ENCODE measurements around the gene LYRM4. TPM values are rescaled to one million over a fixed set of nuclear protein-coding genes. Genes with fewer than 3 reads are reported as not detected.
"Not testable (repeated sequence)": the region's sequence is repeated elsewhere in the genome, so short reads cannot be mapped to it uniquely, and the experiment has no call there.

Gene LYRM4
- total RNA-seq, 1 donor from 2014 or later = 20.4 TPM

DNA sequence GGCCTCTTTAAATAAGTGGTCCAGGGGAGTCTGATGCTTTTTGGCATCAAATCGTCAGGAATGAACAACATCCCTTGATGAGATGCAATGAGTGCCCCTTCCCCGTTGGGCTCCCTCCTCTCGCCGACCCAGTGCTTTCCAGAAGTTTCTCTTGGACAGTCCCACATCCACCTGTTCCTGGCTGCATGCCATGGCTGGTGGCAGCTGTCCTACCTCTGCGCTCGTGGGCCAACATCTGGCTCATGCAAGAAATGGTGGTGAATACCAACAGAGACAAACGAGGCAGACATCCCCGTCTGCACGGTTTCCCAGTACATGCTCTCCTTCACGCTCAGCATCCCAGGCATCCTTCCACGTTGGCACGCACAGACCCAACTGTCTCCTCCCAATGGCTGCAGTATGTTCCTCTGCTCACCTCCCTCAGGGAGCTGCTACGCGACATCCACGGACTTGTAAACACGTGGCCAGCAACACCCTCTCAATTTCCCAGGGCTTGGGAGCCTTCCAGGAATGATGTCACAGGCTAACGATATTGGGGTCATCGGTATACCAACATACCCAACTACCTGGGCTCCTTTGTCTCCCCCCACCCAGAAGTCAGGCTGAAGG is 138.1 kb downstream of the LYRM4 start:
- DNase-seq (ENCODE audit: low read depth, low spot score) = no peak

- DNase-seq (ENCODE audit: low read depth, low spot score) = no peak
Measured at GRCh38 chr6:5121956-5122355, 138.8 kb downstream of the LYRM4 start.

DNA sequence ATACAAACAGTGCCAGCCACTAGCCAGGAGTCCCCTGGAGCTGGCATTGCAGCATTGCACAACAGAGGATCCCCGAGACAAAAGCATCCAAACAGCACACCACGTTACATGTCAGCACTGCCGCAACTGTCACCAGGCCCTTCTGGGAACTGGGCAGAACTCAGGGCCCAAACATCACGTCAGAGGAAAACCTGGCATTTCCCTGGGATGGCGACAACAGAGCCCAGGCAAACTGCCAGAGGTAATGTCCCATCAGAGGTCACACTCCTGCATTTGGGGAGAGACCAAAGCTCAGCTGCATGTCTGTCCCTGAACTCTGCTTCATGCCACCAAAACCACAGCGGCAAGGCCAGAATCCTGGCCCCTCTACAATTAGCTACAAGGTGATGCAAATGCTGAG is 139.3 kb downstream of the LYRM4 start:
- DNase-seq (ENCODE audit: low read depth, low spot score) = no peak

- not testable (repeated sequence) for DNase-seq (ENCODE audit: low read depth, low spot score)
Measured at GRCh38 chr6:5120543-5120942, 140.2 kb downstream of the LYRM4 start.

GRCh38 chr6:5120011-5120410 is 140.7 kb downstream of the LYRM4 start:
- no peak for DNase-seq (ENCODE audit: low read depth, low spot score)

DNA sequence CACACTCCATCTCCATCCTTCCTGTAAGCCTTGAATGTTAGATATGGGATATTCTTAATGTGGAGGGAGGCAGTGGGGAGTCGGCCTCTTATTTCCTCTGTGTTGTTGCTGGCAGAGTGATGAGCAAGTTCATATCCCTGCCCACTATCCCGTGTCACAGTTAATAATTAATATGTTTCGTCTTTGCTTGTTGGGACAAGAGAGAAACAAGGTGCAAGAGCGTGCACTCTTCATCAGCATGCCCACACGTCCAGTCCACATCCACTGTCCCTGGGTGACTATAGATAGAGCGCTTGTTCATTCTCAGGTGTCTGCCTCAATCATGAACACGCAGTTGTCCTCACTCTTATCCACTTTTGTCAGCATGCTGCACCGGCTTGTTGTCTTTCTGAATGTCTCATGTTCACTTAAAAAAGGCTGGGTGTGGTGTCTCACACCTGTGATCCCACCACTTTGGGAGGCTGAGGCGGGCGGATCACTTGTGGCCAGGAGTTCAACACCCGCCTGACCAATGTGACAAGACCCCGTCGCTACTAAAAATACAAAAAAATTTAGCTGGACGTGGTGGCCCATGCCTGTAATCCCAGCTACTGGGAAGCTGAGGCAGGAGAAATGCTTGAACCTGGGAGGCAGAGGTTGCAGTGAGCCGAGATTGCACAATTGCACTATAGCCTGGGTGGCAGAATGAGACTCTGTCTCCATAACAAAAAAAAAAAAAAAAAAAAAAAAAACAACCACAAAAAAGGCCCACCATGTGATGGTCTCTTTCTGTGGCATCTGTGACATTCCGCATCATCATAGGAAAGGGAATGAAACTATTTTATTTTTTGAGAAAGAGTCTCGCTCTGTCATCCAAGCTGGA is 141.4 kb downstream of the LYRM4 start:
- DNase-seq (ENCODE audit: low read depth, low spot score) = no peak

DNA sequence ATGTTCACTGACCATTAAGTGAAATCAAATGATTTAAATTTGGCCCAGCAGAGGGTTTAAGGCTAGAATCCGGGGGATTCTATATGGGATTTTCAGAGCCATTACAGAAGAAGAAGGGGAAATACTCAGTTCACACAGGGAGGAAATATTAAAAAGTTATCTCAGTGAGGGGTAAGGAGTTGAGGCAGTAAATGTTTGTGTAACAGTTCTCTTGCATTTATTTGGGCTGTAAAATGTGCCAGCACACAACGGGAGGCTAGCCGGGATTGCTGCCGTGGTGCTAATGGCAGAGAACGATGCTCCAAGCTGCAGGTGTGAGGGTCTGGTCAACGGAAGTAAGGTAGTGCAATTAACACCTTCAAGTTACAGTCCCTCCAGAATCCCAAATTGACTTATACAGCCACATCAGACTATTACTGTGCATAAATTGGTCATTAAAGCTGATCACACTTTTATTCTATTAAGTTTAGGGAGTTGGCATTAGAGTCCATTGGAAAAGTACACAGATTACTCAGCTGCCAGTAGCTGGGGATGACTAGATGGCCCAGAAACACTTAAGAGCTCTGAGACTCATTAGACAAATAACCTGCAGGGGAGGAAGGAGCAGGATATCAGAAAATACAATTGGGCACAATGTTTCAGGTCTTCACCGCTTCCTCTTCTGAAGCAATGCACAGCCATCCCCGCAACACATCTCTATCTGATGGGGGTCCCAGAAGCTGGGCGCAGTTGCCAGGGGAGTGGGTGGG is 144.3 kb downstream of the LYRM4 start:
- no peak for DNase-seq (ENCODE audit: low read depth, low spot score)

GRCh38 chr6:5115168-5115567 is 145.6 kb downstream of the LYRM4 start:
- no peak for DNase-seq (ENCODE audit: low read depth, low spot score)

GRCh38 chr6:5113096-5113495 is 147.7 kb downstream of the LYRM4 start:
- no peak for DNase-seq (ENCODE audit: low read depth, low spot score)

GRCh38 chr6:5112066-5112799 is 148.5 kb downstream of the LYRM4 start:
- no peak for DNase-seq (ENCODE audit: low read depth, low spot score)

DNA sequence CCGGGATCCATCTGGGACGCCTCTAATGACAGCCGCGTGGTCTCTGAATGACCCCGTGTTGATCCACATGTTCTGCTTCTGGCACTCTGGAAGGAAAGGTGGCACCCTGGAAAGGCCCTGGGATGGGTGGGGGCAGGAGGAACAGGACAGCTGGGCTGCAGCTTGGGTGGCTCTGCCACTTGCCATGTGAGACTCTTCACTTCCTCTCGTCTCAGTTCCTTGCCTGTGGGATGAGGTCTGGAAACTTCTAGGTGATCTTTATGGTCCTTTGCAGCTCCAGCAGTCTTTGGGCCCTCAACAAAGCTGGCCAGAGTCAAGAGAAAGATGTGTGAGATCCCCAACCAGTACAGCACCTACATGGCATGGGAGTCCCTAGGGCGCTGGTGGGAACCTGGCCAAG is 149.1 kb downstream of the LYRM4 start:
- no peak for DNase-seq (ENCODE audit: low read depth, low spot score)

DNA sequence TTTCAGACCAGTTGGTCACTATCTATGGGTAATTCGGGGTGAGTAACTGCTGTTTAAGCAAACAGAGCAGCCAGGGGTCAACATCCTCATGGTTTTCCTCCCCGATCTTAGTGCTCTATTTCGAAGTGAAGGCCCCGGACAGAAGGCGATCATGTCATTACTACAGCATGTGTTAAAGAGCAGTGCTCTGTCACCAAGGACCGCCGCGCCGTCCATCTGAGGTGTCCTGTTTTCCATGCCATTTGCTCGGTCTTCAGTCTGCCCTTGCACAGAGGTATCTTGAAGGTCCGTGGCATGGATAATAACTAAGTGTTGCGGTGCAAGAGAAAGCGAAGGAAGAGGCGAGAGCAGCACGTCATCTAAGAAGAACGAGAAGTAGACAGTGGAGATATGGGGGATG is 150.5 kb downstream of the LYRM4 start:
- no peak for DNase-seq (ENCODE audit: low read depth, low spot score)

DNA sequence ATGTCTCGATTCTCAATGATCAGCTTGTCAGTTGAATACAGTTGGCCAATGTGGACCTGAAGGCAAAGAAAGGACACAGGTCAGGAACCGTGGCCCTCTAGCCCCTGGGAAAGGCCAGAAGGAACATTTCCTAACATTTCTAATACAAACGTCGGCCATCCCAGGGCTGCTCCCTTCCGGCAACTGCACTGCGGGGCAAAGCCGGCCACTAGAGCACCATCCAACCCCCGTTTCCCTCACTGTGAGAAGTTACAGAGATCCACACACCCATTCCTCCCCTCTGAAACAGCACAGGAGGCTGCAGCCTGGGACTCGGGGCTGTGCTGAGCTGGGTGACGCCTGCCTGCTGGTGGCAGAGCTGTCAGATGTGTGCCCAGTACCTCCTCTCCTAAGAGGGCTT is 151.3 kb downstream of the LYRM4 start:
- DNase-seq (ENCODE audit: low read depth, low spot score) = no peak

DNA sequence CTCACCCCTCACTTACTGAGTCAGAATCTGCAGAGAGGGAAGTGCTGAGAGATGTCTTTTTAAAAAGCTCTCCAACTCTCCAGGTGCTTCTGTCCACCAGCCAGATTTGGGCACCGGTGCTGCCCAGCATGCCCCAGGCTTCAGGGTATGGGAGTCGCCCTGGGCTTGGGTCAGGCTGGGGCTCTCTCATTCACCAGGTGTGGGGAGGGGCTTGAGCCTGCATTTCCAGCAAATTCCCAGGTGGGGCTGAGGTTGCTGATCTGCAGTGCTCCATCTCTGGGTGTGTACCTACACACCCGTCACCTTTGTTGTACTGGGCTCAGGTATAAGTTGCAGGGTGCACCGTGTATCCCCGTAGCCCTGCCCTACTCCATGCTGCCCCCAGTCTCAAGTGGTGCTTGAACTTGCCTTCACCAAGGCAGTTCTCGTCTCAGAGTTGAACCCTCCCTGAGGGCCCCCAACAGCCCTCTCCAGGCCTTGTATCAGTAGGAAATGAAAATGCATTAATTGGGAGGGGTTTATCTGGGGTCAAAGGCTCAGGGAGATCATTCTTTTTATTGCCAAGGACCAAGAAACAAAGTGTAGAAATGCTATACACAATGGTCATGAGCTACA is 152.1 kb downstream of the LYRM4 start:
- no peak for DNase-seq (ENCODE audit: low read depth, low spot score)

- no peak for DNase-seq (ENCODE audit: low read depth, low spot score)
Measured at GRCh38 chr6:5108068-5108467, 152.7 kb downstream of the LYRM4 start.

- DNase-seq (ENCODE audit: low read depth, low spot score) = no peak
Measured at GRCh38 chr6:5107341-5107740, 153.4 kb downstream of the LYRM4 start.

DNA sequence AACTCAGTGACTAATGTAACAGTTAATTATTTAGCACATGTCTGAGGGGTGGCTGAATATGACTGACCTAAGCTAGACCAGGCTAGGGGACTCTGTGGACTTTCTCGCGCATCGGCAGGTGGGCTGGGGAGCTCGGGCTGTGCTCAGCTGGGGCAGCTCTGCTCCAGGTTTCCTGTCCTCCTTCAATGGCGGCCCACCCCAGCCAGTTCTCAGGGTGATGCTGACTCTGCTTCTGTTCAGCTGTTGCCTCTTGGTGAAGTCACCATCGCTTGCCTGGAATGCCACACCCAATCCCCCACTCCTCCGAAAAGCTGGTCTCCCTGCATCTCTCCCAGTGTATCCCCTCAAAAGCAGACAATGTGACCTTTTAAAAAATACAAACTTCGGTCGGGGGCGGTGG is 155.6 kb downstream of the LYRM4 start:
- no peak for DNase-seq (ENCODE audit: low read depth, low spot score)

GRCh38 chr6:5104667-5105066 is 156.1 kb downstream of the LYRM4 start:
- DNase-seq (ENCODE audit: low read depth, low spot score) = no peak

GRCh38 chr6:5103250-5103649 is 157.5 kb downstream of the LYRM4 start:
- DNase-seq (ENCODE audit: low read depth, low spot score) = no peak

DNA sequence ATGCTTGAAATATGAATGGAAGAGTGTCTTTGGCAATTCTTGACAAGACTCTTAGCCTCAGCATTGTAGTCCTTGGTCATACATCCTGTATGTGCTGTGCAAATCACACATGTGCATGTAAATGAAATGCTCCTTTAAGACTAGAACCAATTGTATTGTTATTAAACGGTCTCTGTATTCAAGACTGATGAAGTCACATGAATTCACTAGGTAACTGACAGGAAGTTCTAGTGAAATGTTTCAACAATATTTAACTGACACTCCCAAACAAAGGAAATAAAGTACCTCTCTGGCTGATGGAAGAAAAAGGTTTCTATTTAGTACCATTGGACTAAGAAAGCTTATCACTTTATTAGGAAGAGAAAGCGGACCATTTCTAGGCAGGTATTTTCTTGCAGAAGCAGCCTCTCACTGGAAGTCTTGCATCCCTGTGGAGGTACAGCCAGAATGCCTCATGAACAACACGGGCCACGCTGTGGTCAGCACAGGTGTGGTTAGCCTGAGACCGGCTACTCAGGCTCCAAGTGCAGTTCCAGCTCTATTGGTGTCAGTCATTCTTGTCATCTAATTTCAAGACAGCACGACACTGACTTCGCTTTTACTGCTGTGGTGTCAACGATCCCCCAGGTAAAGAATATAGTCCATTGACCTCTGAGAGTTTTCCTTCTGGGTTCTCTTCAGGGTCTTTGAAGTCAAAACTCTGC is 158.3 kb downstream of the LYRM4 start:
- DNase-seq (ENCODE audit: low read depth, low spot score) = no peak

GRCh38 chr6:5100806-5101205 is 159.9 kb downstream of the LYRM4 start:
- no peak for DNase-seq (ENCODE audit: low read depth, low spot score)

Data from pulmonary artery endothelial cell (primary cell).